Activated CD8-positive, alpha-beta memory T cell treated with anti-CD3 and anti-CD28 coated beads for 48 hours (primary cell): ENCODE measurements around the gene TAF1C.

Experiments used
- DNase-seq, 3 experiments: peaks; one replicate each; pipeline ENCODE4 v3.0.0-alpha.2; 2020; ENCODE audit warnings: low read depth in 2 of 3, low spot score in 2 of 3

TAF1C gene

GRCh38 chr16:84184775-84185174 is 2.1 kb downstream of the TAF1C start:
- DNase-seq: no peak

GRCh38 chr16:84183911-84184591 is 2.8 kb downstream of the TAF1C start:
- no peak for DNase-seq

GRCh38 chr16:84183572-84183875 is 3.3 kb downstream of the TAF1C start:
- no peak for DNase-seq

DNA sequence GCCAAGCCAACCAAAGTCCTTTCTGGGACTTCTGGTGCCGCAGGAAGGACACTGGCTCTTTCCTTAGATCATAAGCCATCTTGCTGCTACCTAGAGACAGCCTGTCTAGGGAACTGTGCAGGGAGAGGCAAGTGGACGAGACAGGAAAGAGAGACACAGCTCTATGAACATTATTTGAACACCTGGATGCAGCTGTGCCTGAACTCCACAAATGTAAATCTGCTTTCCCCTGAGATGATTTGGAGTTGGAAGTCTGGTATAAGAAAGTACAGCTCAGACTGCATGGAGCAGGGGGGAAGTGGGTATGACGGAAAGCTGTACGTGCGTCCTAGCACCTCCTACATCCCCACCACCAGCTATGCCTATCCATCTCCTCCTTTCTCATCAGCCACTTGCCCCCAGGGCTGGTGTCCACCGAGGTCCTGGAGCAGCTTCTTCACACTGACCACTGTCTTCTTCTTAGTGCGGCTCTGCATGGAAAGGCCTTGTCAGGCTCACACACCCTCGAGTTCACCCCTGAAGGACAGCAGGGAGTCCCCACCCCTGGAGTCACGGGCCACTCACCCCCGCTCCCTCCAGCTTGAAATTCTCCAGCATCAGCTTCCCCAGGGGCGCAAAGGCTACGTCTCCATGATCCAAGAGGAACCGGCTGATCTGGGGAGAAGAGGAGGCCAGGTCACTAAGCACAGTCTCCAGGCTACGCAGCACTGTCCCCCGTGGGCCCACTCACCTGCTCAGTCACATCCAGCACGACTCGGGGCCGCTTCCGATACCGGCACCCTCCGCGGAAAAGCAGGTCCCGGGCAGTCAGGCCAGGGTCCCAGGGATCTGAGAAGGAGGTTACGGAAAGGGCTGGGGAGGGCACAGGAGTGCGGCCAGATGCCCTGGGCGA is 3.9 kb downstream of the TAF1C start:
- DNase-seq: no peak

- no peak for DNase-seq
Observed at GRCh38 chr16:84182104-84182503, 4.8 kb downstream of the TAF1C start.

- DNase-seq: no peak
Observed at GRCh38 chr16:84181144-84181915, 5.5 kb downstream of the TAF1C start.

- DNase-seq: no peak
Observed at GRCh38 chr16:84180519-84181140, 6.2 kb downstream of the TAF1C start.

DNA sequence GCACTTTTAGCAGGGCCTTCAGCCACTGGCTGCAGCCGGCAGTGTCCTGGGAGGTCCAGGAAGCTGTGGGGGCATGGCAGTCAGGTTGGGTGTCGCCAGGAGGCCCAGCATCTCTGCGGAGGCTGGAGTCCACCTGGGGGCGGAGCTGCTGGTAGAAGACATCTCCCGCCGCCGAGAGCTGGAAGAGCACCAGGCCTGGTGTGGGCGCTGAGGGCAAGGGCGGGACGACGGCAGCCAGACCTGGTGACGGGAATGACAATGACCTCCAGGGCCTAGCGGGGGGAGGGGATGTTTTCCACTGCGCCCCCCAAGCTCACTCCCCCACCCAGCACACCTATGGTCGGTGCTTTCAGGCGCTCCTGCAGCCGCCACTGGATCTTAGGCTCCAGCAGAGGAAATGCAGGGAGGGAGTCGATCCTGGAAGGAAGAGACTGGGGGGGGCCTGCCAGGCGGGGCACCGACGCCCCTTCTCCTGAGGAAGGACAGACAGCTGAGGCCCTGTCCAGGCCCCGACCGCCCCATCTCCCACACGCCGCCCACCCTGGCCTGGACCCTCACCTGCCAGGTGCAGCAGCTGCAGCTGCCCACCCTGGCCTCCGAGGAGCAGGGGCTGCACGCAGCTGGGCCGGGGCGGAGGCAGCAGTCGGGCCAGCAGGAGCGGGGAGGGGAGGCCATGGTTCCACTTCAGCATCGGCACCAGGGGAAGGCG is 7.1 kb downstream of the TAF1C start:
- DNase-seq: no peak

DNA sequence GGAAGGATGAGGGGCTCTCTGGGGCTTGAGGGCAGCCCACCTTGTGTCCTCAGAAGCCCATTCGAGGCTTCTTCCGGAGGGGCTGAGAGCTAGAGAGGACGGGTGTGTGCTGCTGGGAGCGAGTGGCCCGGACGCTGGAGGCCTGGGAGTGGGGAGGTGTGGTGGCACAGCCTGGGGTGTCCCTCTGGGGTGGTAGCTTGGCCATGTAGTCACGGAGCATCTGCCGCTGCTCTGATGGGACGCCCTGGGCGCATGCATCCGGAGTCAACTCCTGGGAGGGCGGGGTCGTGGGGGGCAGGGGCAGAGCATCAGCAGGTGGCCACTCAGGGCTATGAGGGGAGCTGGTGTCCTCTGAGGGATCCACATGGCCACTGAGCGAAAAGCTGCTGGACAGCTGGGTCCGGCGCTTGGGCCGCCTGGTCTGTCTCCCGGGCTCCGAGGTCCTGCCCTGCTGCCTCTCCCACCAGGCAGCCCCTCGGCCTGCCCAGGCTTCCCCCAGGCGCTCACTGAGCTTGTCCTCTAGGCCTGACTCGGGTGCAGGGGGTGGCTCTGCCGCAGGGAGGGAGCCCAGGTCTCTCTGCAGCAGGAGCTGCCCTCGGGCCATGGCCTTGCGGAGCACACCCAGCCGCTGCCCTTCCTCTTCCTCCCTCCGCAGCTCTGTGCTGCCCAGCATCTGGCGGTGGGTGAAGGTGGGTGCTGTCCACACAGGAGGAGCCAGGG is 7.8 kb downstream of the TAF1C start:
- DNase-seq: no peak

GRCh38 chr16:84178146-84178765 is 8.6 kb downstream of the TAF1C start:
- no peak for DNase-seq

DNA sequence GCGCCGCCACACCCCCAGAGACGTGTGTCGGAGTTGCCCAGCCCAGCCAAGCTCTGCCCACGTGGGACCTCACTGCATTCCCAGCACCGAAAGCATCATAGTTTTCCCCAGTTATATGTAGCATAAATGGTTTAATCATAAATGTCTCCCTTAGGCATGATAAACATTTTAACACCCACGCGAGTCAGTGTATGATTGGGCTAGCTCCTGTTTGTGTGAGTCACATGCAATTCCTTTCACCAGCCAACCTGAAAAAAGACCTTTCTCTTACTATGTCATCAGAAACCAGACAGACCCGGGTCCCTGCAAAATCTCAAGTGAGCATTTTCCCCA is 9.2 kb downstream of the TAF1C start:
- DNase-seq: no peak

- no peak for DNase-seq
Observed at GRCh38 chr16:84176192-84177053, 10.4 kb downstream of the TAF1C start.

DNA sequence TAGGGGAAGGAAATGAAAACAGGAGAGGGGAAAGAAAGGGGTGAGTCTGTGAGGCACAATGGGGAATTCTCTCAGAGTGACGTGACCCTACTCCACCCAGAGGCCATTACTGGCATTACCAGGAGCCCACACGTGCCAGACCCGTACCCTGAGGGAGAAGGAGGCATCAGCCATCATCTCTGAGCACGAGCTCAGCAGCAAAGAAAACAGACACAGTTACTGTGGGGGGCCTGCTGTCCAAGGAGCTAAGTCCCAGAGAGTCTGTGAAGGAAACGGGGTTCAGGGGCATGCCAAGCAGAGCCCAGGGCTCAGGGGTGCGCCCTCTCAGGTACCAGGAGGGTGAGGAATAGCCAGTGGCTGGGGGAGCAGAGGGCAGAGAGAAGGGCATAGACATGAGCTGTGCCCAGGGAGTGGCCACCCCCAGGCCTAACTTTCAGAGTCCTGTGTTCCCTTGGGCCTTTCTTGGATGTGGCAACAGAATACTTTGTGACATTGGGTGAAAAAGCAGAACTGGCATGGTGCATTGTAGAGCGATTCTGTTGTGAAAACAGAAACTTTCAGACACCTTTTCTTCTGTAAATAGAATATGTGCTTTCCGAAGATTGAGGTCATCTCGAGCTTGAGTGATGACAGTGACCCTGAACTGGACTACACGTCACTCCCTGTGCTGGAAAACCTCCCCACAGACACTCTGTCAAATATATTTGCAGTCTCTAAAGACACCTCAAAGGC is 11.3 kb downstream of the TAF1C start:
- peak in 1 of 3 experiments; percentile 46 for DNase-seq

DNA sequence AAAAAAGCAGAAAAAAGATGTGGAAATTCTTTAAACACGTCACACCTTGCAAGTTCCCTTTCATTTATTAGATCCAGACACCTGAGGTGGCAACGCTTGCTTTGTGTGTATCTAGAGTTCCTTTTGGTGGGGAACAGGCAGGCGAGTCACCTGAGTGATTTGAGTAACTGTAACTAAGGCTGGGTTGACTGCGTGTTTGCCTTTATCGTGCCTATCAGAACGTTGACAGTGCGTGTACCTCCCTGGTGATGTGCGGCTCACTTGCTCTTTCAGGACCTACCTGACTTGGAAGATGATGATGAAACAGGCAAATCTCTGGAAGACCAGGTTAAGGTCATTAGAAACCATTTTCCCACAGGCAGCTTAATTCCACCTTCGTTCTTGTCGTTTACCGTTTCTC is 12.5 kb downstream of the TAF1C start:
- DNase-seq: no peak

GRCh38 chr16:84169765-84170310 is 17.0 kb downstream of the TAF1C start:
- no peak for DNase-seq

DNA sequence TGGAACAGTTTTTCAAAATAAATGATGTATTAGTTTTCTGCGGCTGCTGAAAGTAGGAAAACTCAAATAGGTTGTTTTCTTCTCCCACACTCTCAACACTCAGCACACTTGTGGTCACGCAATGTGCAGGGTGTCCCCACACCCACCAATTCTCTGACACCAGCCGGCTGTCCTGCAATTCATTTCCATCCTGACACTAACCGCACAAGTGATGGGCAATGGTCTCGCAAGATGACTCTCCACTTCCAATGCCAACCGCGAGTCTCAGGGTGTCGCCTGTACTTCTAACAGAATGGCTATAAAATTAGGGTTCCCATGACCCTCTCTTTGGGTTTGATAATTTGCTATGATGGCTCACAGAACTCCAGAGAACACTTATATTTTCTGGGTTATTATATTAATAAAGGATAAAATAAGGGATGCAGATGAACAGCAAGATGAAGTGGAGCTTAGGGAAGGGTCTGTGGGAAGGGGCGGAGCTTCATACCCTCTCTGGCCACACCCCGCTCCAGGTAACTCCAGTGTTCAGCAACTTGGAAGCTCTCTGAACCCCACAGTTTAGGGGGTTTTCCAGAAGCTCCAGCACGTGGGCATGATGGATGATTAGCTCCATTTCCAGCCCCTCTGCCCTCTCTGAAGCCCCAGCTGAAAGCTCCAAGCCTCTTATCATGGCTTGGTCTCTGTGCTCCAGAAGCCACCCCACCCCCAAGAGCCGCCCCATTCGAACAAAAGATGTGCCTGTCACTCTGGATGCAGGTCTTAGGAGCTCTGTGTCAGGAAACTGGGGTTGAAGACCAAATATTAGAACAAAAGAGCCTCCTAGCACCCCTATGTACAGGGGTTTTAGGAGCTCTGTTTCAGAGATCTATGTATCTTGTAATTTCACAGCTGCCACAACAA is 19.8 kb downstream of the TAF1C start:
- DNase-seq: no peak

DNA sequence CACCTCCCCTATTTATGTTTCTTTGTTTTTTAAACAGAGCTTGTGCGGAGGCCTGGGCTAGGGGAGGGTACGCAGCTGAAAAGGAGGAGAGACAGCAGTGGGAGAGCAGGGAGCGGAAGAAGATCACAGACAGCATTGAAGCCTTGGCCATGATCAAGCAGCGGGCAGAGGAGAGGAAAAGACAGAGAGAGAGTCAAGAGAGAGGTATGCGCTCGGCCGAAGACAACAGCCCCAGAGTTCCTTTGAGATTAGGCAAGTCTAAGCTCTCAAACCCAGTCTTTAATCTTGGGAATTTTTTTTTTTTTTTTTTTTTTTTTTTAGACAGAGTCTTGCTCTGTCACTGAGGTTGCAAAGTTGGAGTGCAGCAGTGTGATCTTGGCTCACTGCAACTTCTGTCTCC is 21.1 kb downstream of the TAF1C start:
- DNase-seq: no peak
